SU-DHL-6 (cell line): ENCODE data around the gene RIN3.

Experiments
- H2AFZ ChIP-seq: fragments of 200-600 bp; sonication (generic); 2 replicates; pipeline ENCODE4 v1.6.1; 2014; ENCODE audit warnings: low read depth, mild to moderate bottlenecking, moderate library complexity, mixed read lengths, antibody characterized with exemption, low read length; ENCODE audit not compliant: severe bottlenecking
- H3F3A ChIP-seq: fragments of 200-600 bp; shearing (Covaris generic); 2 replicates; pipeline ENCODE4 v1.6.0; 2016; ENCODE audit warnings: antibody characterized with exemption, mild to moderate bottlenecking; ENCODE audit not compliant: insufficient read depth
- H3K27ac ChIP-seq: fragments of 200-600 bp; sonication (generic); 2 replicates; pipeline ENCODE4 v1.5.1; 2016; ENCODE audit warnings: low read depth, mild to moderate bottlenecking, low read length, moderate library complexity, mixed read lengths
- H3K27me3 ChIP-seq: fragments of 200-600 bp; sonication (generic), shearing (Covaris generic); 2 replicates; pipeline ENCODE4 v1.6.0; 2014; ENCODE audit warnings: mild to moderate bottlenecking, low read length
- H3K36me3 ChIP-seq: fragments of 200-600 bp; sonication (generic); 2 replicates; pipeline ENCODE4 v1.6.1; 2014; ENCODE audit warnings: mild to moderate bottlenecking, low read length, mixed read lengths
- H3K4me2 ChIP-seq: fragments of 300-600, 200-600 bp; shearing (Covaris generic), sonication (generic); 2 replicates; pipeline ENCODE4 v1.6.0; 2014; ENCODE audit warnings: low read length, low read depth, mild to moderate bottlenecking; ENCODE audit not compliant: poor library complexity, severe bottlenecking
- H3K4me3 ChIP-seq: fragments of 200-600 bp; sonication (generic); 2 replicates; pipeline ENCODE4 v1.5.1; 2014; ENCODE audit warnings: antibody characterized with exemption, low read length, mild to moderate bottlenecking, mixed read lengths; ENCODE audit not compliant: insufficient read depth, poor library complexity, severe bottlenecking
- H3K79me2 ChIP-seq: fragments of 200-600 bp; sonication (generic); 2 replicates; pipeline ENCODE4 v1.6.1; 2014; ENCODE audit warnings: mild to moderate bottlenecking, low read length, moderate library complexity; ENCODE audit not compliant: insufficient read depth
- H3K9ac ChIP-seq: fragments of 200-600 bp; sonication (generic); 2 replicates; pipeline ENCODE4 v1.7.0; 2014; ENCODE audit warnings: mild to moderate bottlenecking, low read length
- H3K9me2 ChIP-seq: fragments of 200-600 bp; sonication (generic); replicated peaks from 2 replicates; pipeline ENCODE4 v1.6.1; 2014; ENCODE audit warnings: low read length; ENCODE audit not compliant: insufficient read depth
- H3K9me3 ChIP-seq: fragments of 200-600 bp; sonication (generic); 2 replicates; pipeline ENCODE4 v1.6.1; 2014; ENCODE audit warnings: low read length, mixed read lengths; ENCODE audit not compliant: insufficient read depth
- H4K20me1 ChIP-seq: fragments of 200-600 bp; sonication (generic); 2 replicates; pipeline ENCODE4 v1.6.1; 2014; ENCODE audit warnings: low read depth, mild to moderate bottlenecking, antibody characterized with exemption, low read length, moderate library complexity, mixed read lengths
- CTCF ChIP-seq: fragments of 200-600 bp; sonication (generic); IDR thresholded peaks from one replicate; pipeline ENCODE4 v1.5.1; 2017; ENCODE audit warnings: antibody characterized with exemption, mild to moderate bottlenecking, low read length, moderate library complexity; ENCODE audit not compliant: insufficient read depth, poor library complexity, severe bottlenecking
- EZH2phosphoT487 ChIP-seq: fragments of 200-600 bp; sonication (generic), shearing (Covaris generic); conservative IDR thresholded peaks from 2 replicates; pipeline ENCODE4 v1.6.1; 2018; ENCODE audit warnings: mild to moderate bottlenecking, antibody characterized with exemption, low read length, moderate library complexity, mixed read lengths

RIN3 gene

GRCh38 chr14:92585981-92586937 is 72.7 kb downstream of the RIN3 start:
- H3F3A ChIP-seq, result no peaks in the 10 kb centered on the region
- H3K27ac ChIP-seq, result no peak overlapping the region
- no peak overlapping the region for H3K4me2 ChIP-seq
- no peak overlapping the region for H3K4me3 ChIP-seq
- H3K9me2 ChIP-seq, result no peaks in the 10 kb centered on the region
- TF ChIP-seq CTCF (no peak), EZH2phosphoT487 (no peak)
- H3K9me3 ChIP-seq, result no peaks in the 10 kb centered on the region
- no peak overlapping the region for H3K9ac ChIP-seq
- H3K27me3 ChIP-seq, result no peaks in the 10 kb centered on the region
- no peak overlapping the region for H2AFZ ChIP-seq
- no peaks in the 10 kb centered on the region for H3K36me3 ChIP-seq
- no peaks in the 10 kb centered on the region for H3K79me2 ChIP-seq
- no peaks in the 10 kb centered on the region for H4K20me1 ChIP-seq

GRCh38 chr14:92586963-92587699 is 73.5 kb downstream of the RIN3 start:
- no peaks in the 10 kb centered on the region for H3K36me3 ChIP-seq
- no peaks in the 10 kb centered on the region for H3K27me3 ChIP-seq
- H3K4me3 ChIP-seq, result no peak overlapping the region
- H4K20me1 ChIP-seq, result no peaks in the 10 kb centered on the region
- H3K27ac ChIP-seq, result no peak overlapping the region
- no peaks in the 10 kb centered on the region for H3F3A ChIP-seq
- H2AFZ ChIP-seq, result no peak overlapping the region
- H3K79me2 ChIP-seq, result no peaks in the 10 kb centered on the region
- TF ChIP-seq CTCF, result no peak
- no peak for TF ChIP-seq EZH2phosphoT487
- no peaks in the 10 kb centered on the region for H3K9me3 ChIP-seq
- H3K9ac ChIP-seq, result no peak overlapping the region
- H3K9me2 ChIP-seq, result no peaks in the 10 kb centered on the region
- no peak overlapping the region for H3K4me2 ChIP-seq

GRCh38 chr14:92587700-92588085 is 74.1 kb downstream of the RIN3 start:
- H3F3A ChIP-seq, result no peaks in the 10 kb centered on the region
- no peaks in the 10 kb centered on the region for H3K79me2 ChIP-seq
- H3K27ac ChIP-seq, result no peak overlapping the region
- no peak overlapping the region for H2AFZ ChIP-seq
- TF ChIP-seq CTCF, result no peak
- no peaks in the 10 kb centered on the region for H3K9me2 ChIP-seq
- H3K9ac ChIP-seq, result no peak overlapping the region
- no peaks in the 10 kb centered on the region for H3K9me3 ChIP-seq
- no peaks in the 10 kb centered on the region for H3K27me3 ChIP-seq
- H4K20me1 ChIP-seq, result no peaks in the 10 kb centered on the region
- H3K4me2 ChIP-seq, result no peak overlapping the region
- H3K4me3 ChIP-seq, result no peak overlapping the region
- no peaks in the 10 kb centered on the region for H3K36me3 ChIP-seq
